ENCODE results near the gene SUPT4H1. TPM values are rescaled to one million over a fixed set of nuclear protein-coding genes. Genes with fewer than 3 reads are reported as not detected.

Gene SUPT4H1
- total and polyA plus RNA-seq, 2 of the 4 experiments (the other 2 are of a cell fraction) = 51.6 to 129 TPM

- Histone ChIP-seq H2AK5ac (ENCODE audit: low read depth, low read length) (no peak overlapping the region), H3K27me3 (ENCODE audit: control insufficient read depth, insufficient read depth, low read length) (peaks cover 5% of the 10 kb centered on the region; the same call in 1 of the 2 replicates), H3K27ac (ENCODE audit: insufficient read depth, low read length) (no peak overlapping the region), H3K14ac (replicated peaks; ENCODE audit: low read depth, low read length) (no peak overlapping the region), H3K79me1 (ENCODE audit: low read depth in 1 of 2, low read length in 2 of 2) (no peaks in the 10 kb centered on the region), H2BK120ac (ENCODE audit: low read depth, low read length) (no peak overlapping the region), H2BK5ac (ENCODE audit: low read depth, low read length, poor library complexity, severe bottlenecking) (no peak overlapping the region), H3K4me1 (ENCODE audit: control insufficient read depth, insufficient read depth, low read length) (peaks cover 8% of the 10 kb centered on the region), H2BK20ac (ENCODE audit: low read depth, low read length) (no peak overlapping the region), H2BK15ac (ENCODE audit: low read depth, low read length) (no peak overlapping the region), H2AFZ (replicated peaks; ENCODE audit: low read length, poor library complexity) (peak overlapping the region; percentile 91), H3K23ac (ENCODE audit: low read depth, low read length) (no peak overlapping the region), H3K4me2 (ENCODE audit: low read depth, low read length) (no peak overlapping the region; the same call in 1 of the 2 replicates), H3K4ac (ENCODE audit: low read depth, low read length) (no peak overlapping the region), H3K18ac (ENCODE audit: low read depth, low read length) (no peak overlapping the region), H4K8ac (ENCODE audit: low read depth in 2 of 2, low read length in 2 of 2) (peak overlapping the region in 1 of 2 experiments; percentile 86; a peak in 1 of 4 replicates), H4K20me1 (ENCODE audit: insufficient read depth, low read length) (no peaks in the 10 kb centered on the region), H4K5ac (ENCODE audit: low read depth, low read length) (peak overlapping the region; percentile 87; the same call in 1 of the 2 replicates), H3K9me1 (ENCODE audit: insufficient read depth, low read length) (0 out of 2 replicates have a peak, but pooled peaks cover 2% of the 10 kb centered on the region), H2AK9ac (replicated peaks; ENCODE audit: low read depth, low read length, poor library complexity) (peak overlapping the region; percentile 31), H3K9me3 (ENCODE audit: control insufficient read depth, insufficient read depth, low read length) (no peaks in the 10 kb centered on the region), H3K9ac (ENCODE audit: low read depth, low read length) (no peak overlapping the region), H3K4me3 (ENCODE audit: insufficient read depth, low read depth, low read length) (no peak overlapping the region; the same call in 1 of the 2 replicates), H3K36me3 (ENCODE audit: control insufficient read depth, insufficient read depth, low read length) (peaks cover 3% of the 10 kb centered on the region; the same call in 1 of the 2 replicates), H4K91ac (ENCODE audit: insufficient read depth, low read depth, low read length) (no peak overlapping the region), H3K56ac (ENCODE audit: extremely low read depth, insufficient read depth, low read length) (no peak overlapping the region)
- DNase-seq (no peak), ATAC-seq (ENCODE audit: low read depth) (no peak)
- intact Hi-C loops (cut with micrococcal nuclease) = loop anchor here (2.0 kb wide), 1 partner anchor 27 kb away; the partner anchor contains the start of gene SUPT4H1
- dilution Hi-C loops (cut with HindIII; ENCODE audit: low sequenced_read_pairs, unreplicated experiment) = no loop called here
- TF ChIP-seq ELK1 (IDR thresholded peaks at IDR 0.05; ENCODE audit: borderline replicate concordance, low read depth, low read length) (no peak), MAFK (IDR thresholded peaks at IDR 0.05; ENCODE audit: low read depth, low read length) (no peak), FOS (IDR thresholded peaks at IDR 0.05; ENCODE audit: low read depth, low read length) (no peak), MAZ (IDR thresholded peaks at IDR 0.05; ENCODE audit: borderline replicate concordance, low read depth, low read length) (no peak), RAD21 (IDR thresholded peaks at IDR 0.05; ENCODE audit: low read length) (no peak), RFX5 (IDR thresholded peaks at IDR 0.05; ENCODE audit: low read depth, low read length) (no peak), POLR2A (IDR thresholded peaks at IDR 0.05; ENCODE audit: low read depth, low read length) (no peak), BHLHE40 (IDR thresholded peaks at IDR 0.05; ENCODE audit: low read depth, low read length) (no peak), CTCF (conservative IDR thresholded peaks at IDR 0.05; ENCODE audit: low read depth, low read length) (no peak), CHD1 (IDR thresholded peaks at IDR 0.05; ENCODE audit: low read depth, low read length) (no peak), USF2 (IDR thresholded peaks at IDR 0.05; ENCODE audit: low read depth, low read length) (no peak), SMC3 (IDR thresholded peaks at IDR 0.05; ENCODE audit: low read depth, low read length) (no peak), NFE2L2 (IDR thresholded peaks at IDR 0.05; ENCODE audit: low read depth, low read length) (no peak), CEBPB (IDR thresholded peaks at IDR 0.05; ENCODE audit: low read depth, low read length) (no peak)
- in situ Hi-C loops (cut with MboI; ENCODE audit: low sequenced_read_pairs) = loop anchor here (25.0 kb wide), 1 partner anchor 463 kb away; the partner anchor contains the start of gene MRPS23
- ChIA-PET POLR2A (ENCODE audit: unreplicated experiment) (no interaction called here), CTCF (interaction anchor here (0.6 kb wide), 1 partner anchor 894 kb away, joined by 4 read pairs; no protein-coding TSS in a partner anchor)
- BruUV-seq (replicated peaks) = no TSS peak
- 80% methylated on average over 1 of the region's 11 CpGs; no CpG with 5 or more reads in 1 of the 2 experiments for WGBS, 2 experiments (ENCODE audit: extremely low coverage in 2 of 2, insufficient read length in 1 of 2)
These were observed 26.7 kb downstream of the SUPT4H1 start for GRCh38 chr17:58325289-58325726.

Measured in IMR-90 (cell line).